ENCODE measurements around the gene FAM13B. TPM values are rescaled to one million over a fixed set of nuclear protein-coding genes. Genes with fewer than 3 reads are reported as not detected.

FAM13B gene
- total and polyA plus RNA-seq, 9 of the 15 experiments (the other 6 are each of a cell fraction or from before 2014, with no cell fraction given): 2.3 to 21.6 (median 14.1) TPM

DNA sequence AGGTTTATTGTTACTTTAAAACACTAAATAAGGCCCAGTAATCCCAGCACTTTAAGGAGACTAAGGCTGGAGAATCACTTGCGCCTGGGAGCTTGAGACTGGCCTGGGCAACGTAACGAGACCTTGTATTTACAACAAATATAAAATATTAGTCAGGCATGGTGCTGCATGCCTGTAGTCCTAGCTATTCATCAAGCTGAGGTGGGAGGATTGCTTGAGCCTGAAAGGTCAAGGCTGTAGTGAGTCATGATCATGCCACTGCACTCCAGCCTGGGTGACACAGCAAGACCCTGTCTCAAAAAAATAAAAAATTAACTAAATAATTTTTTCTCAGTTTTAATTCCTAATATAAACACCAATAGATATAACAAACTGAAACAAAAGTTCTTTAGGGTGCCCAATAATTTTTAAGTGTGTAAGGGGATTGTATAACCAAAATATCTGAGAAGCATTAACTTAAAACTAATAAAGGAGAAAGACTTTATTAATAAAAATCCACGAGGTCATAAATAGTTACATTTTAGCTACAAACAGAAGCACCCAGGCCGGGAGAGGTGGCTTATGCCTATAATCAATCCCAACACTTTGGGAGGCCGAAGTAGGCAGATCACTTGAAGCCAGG, 32.7 kb downstream of the FAM13B start (continued):
- TF ChIP-seq, protein P1, sequence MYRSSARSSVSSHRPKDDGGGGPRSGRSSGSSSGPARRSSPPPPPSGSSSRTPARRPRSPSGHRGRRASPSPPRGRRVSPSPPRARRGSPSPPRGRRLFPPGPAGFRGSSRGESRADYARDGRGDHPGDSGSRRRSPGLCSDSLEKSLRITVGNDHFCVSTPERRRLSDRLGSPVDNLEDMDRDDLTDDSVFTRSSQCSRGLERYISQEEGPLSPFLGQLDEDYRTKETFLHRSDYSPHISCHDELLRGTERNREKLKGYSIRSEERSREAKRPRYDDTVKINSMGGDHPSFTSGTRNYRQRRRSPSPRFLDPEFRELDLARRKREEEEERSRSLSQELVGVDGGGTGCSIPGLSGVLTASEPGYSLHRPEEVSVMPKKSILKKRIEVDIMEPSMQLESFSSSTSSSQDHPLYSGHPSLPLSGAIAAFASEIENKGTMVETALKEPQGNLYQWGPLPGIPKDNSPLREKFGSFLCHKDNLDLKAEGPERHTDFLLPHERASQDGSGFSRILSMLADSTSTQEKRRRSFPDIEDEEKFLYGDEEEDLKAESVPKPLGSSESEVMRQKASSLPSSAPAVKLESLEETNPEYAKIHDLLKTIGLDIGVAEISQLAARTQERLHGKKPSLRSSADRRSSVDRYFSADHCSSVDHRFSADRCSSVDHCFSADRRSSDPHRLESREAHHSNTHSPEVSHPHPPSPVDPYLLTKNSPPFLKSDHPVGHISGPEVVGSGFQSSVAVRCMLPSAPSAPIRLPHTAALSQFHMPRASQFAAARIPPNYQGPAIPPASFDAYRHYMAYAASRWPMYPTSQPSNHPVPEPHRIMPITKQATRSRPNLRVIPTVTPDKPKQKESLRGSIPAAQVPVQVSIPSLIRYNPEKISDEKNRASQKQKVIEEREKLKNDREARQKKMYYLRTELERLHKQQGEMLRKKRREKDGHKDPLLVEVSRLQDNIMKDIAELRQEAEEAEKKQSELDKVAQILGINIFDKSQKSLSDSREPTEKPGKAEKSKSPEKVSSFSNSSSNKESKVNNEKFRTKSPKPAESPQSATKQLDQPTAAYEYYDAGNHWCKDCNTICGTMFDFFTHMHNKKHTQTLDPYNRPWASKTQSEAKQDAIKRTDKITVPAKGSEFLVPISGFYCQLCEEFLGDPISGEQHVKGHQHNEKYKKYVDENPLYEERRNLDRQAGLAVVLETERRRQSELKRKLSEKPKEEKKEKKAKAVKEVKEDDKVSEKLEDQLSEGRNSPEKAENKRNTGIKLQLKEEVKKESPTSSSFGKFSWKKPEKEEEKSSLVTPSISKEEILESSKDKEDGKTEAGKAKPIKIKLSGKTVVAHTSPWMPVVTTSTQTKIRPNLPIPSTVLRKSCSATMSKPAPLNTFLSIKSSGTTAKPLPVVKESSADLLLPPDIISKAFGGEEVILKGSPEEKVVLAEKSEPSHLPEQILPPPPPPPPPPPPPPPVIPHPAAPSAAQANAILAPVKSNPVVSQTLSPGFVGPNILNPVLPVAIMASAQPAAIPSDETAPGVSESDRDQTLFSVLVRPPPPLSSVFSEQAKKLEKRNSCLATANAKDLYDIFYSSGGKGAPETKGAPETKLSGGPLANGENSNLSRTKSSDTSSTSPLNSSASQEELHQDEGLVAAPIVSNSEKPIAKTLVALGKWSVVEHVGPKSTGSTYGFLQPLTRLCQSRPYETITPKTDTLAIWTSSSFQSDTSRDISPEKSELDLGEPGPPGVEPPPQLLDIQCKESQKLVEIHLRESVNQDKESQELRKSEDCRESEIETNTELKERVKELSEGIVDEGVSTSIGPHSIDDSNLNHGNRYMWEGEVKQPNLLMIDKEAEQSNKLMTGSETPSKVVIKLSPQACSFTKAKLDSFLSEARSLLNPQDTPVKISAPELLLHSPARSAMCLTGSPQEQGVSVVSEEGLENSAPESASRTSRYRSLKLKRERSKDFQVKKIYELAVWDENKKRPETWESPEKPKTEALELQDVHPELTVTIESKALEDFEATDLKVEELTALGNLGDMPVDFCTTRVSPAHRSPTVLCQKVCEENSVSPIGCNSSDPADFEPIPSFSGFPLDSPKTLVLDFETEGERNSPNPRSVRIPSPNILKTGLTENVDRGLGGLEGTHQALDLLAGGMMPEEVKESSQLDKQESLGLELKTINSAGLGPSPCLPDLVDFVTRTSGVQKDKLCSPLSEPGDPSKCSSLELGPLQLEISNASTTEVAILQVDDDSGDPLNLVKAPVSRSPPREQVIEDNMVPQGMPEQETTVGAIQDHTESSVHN (IDR thresholded peaks at IDR 0.05; ENCODE audit: borderline replicate concordance in 1 of 2, low read depth in 1 of 2): no peak
- TF ChIP-seq E2F3 (CRISPR knock-in tag; IDR thresholded peaks at IDR 0.05) (no peak), BRF1 (IDR thresholded peaks at IDR 0.05; ENCODE audit: borderline replicate concordance, extremely low read depth, insufficient read length) (no peak), ZNF830 (CRISPR knock-in tag; IDR thresholded peaks at IDR 0.05) (no peak), BCL6 (CRISPR knock-in tag; IDR thresholded peaks at IDR 0.05) (no peak), ETV6 (IDR thresholded peaks at IDR 0.05; ENCODE audit: borderline replicate concordance in 1 of 2, low read depth in 2 of 2, low read length in 1 of 2) (no peak), ETV6 (CRISPR knock-in tag; IDR thresholded peaks at IDR 0.05; ENCODE audit: borderline replicate concordance) (no peak), GTF2F1 (IDR thresholded peaks at IDR 0.05; ENCODE audit: low read depth, low read length) (no peak), TRIM28 (IDR thresholded peaks at IDR 0.05) (no peak), ZC3H11A (IDR thresholded peaks at IDR 0.05; ENCODE audit: low read depth, low read length) (no peak), POLR2AphosphoS2 (IDR thresholded peaks at IDR 0.05; ENCODE audit: low read length) (no peak), MAFG (tag; conservative IDR thresholded peaks at IDR 0.05) (peak; percentile 60), HDAC8 (tag; IDR thresholded peaks at IDR 0.05) (no peak), ZNF699 (CRISPR knock-in tag; IDR thresholded peaks at IDR 0.05; ENCODE audit: insufficient replicate concordance) (no peak)
- TF ChIP-seq, protein P2, sequence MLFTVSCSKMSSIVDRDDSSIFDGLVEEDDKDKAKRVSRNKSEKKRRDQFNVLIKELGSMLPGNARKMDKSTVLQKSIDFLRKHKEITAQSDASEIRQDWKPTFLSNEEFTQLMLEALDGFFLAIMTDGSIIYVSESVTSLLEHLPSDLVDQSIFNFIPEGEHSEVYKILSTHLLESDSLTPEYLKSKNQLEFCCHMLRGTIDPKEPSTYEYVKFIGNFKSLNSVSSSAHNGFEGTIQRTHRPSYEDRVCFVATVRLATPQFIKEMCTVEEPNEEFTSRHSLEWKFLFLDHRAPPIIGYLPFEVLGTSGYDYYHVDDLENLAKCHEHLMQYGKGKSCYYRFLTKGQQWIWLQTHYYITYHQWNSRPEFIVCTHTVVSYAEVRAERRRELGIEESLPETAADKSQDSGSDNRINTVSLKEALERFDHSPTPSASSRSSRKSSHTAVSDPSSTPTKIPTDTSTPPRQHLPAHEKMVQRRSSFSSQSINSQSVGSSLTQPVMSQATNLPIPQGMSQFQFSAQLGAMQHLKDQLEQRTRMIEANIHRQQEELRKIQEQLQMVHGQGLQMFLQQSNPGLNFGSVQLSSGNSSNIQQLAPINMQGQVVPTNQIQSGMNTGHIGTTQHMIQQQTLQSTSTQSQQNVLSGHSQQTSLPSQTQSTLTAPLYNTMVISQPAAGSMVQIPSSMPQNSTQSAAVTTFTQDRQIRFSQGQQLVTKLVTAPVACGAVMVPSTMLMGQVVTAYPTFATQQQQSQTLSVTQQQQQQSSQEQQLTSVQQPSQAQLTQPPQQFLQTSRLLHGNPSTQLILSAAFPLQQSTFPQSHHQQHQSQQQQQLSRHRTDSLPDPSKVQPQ (CRISPR knock-in tag; IDR thresholded peaks at IDR 0.05; ENCODE audit: borderline replicate concordance): no peak
